C4-2B (cell line): ENCODE data around the gene FOCAD.

Experiments
- ZFX ChIP-seq: fragments of 450-650 bp; IDR thresholded peaks from 2 replicates; pipeline ENCODE4 v1.6.1; 2017
- TF ChIP-seq, protein P1 (sequence below): fragments of 450-650 bp; conservative IDR thresholded peaks from 2 replicates; pipeline ENCODE4 v1.5.1; 2017; ENCODE audit warnings: mild to moderate bottlenecking

DNA sequence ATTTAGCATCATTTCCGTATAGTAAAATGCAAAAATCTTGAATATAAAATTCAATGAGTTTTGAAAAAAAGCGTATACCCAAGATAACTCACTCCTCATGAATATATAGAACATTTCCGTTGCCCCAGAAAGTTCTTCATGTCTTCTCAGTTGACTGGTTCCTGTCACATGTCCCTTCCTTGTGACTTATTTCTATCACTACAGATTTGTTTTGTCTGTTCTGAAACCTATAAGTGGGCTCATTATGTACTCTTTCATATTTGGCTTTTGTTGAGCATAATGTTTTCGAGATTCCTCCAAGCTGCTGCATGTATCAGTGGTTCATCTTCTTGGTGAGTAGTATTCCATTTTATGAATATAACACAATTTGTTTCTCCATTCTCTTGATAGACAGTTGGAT lies 358.4 kb downstream of the FOCAD start:
- TF ChIP-seq, protein P1, sequence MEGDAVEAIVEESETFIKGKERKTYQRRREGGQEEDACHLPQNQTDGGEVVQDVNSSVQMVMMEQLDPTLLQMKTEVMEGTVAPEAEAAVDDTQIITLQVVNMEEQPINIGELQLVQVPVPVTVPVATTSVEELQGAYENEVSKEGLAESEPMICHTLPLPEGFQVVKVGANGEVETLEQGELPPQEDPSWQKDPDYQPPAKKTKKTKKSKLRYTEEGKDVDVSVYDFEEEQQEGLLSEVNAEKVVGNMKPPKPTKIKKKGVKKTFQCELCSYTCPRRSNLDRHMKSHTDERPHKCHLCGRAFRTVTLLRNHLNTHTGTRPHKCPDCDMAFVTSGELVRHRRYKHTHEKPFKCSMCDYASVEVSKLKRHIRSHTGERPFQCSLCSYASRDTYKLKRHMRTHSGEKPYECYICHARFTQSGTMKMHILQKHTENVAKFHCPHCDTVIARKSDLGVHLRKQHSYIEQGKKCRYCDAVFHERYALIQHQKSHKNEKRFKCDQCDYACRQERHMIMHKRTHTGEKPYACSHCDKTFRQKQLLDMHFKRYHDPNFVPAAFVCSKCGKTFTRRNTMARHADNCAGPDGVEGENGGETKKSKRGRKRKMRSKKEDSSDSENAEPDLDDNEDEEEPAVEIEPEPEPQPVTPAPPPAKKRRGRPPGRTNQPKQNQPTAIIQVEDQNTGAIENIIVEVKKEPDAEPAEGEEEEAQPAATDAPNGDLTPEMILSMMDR, result no peak
- no peak for TF ChIP-seq ZFX
